HG02759 (cell line): ENCODE measurements around the gene SNF8.
"Not testable (repeated sequence)": the region's sequence is repeated elsewhere in the genome, so short reads cannot be mapped to it uniquely, and the experiment has no call there.

ENCODE experiments used
- ATAC-seq: cut with Tn5 transposase; IDR thresholded peaks from one replicate; pipeline ENCODE4 v1.9.1; 2021; ENCODE audit warnings: mild to moderate bottlenecking, moderate library complexity; ENCODE audit not compliant: unreplicated experiment

The SNF8 gene, protein sequence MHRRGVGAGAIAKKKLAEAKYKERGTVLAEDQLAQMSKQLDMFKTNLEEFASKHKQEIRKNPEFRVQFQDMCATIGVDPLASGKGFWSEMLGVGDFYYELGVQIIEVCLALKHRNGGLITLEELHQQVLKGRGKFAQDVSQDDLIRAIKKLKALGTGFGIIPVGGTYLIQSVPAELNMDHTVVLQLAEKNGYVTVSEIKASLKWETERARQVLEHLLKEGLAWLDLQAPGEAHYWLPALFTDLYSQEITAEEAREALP

DNA sequence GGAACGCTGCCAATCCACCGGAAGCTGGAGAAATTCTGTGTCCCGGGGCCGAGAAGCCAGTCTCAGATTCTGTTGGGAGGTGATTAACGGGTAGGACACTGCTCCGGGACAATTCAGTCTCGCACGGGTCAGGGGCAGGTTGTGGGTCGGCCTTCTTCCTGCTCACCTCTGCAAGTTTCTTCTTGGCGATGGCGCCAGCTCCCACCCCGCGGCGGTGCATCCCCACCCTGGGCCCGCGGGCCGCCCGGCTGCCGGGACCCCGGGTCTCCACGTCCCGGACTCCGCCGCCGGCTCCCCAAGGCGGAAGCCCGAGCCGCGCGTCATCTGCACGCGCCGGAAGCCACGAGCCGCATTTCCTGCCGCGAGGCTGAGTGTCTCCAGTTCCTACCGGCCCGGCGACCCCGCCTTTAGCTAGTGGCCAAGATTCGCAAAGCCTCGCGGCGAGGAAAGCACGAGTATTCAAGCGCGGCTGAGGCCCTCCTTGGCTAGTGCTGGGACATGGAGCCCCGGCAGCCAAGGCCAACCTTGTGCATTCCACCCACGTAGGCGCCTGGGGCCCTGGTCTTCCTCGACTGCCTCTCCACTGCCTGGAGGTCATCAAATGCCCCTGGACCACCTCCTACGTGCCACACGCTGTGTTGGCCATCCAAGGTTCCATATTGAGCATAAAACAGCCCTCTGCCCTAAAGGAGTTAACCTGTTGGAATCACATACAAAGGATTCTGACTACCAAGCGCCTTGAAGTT is at the start of gene SNF8:
SNF8 (minus strand) TSS at position 328 of the 746 bp plus-strand sequence; CDS start at position 220, 108 bp downstream.
- peak; percentile 95 for ATAC-seq

DNA sequence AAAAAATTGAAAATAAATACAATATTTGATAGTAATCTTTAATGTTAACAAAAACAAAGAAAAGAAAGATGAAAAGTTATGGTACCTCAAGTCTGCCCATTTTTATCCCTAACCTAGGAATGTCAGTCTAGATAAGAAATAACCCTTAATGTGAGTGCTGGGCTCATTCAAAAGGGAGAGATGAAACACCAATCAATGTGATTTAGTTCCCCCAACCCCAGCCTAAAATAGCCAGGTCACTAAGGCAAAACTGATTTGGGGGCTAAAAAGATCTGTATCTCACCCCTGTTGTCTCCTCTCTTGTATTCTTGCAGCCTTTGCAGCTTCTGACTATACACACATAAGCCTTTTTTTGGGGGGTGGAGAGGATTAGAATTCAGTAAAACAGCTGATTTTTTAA is 49.3 kb upstream of the SNF8 start:
- ATAC-seq: no peak

DNA sequence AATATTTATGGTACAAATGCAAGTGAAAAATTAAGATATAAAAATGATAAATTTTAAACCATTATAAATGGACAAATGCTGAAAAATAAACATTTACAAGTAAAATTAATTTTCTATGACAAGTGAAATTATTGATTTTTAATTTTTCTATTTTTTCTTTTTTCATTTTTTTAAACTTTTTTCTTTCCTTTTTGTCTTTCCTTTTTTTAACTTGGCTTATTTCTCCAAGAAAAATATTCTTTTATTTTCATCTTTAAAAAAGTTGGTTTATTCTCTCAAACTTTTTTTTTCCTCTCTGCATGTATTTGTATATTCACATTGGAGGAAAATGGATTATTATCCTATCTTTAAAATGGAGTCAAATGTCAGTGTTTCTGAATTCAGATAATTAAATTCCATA is 48.7 kb upstream of the SNF8 start:
- no peak for ATAC-seq

DNA sequence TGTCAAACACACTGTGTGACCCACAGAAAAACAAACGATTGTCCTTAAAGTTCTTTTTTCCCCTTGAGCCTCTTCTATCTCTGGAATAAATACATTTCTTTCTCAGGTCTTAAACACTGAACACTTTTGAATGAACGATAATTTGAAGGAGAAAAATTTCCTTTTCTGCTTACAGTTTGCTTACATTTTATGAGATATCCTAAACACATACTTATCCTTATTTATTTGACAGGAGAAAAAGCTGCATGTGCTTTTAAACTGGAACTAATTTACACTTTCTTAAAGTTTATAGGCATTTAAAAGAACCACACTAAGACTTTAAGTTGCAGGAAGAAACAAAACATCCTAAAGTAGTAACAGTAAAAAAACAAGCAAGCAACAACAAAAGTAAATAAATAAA is 47.8 kb upstream of the SNF8 start:
- no peak for ATAC-seq

- ATAC-seq: no peak
Measured at GRCh38 chr17:48990882-48991357, 46.3 kb upstream of the SNF8 start.

DNA sequence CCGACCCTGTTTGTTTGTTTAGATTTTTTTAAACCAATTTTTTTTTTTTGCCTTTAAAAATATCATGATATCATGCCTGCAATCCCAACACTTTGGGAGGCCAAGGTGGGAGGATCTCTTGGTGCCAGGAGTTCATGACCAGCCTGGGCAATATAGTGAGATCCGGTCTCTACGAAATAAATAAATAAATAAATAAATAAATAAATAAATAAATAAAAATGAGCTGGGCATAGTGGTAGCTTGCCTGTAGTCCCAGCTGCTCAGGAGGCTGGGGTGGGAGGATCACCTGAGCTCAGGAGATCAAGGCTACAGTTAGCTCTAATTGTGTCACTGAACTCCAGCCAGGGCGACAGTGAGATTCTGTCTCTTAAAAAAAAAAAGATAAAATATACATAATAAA is 44.5 kb upstream of the SNF8 start:
- ATAC-seq: no peak

DNA sequence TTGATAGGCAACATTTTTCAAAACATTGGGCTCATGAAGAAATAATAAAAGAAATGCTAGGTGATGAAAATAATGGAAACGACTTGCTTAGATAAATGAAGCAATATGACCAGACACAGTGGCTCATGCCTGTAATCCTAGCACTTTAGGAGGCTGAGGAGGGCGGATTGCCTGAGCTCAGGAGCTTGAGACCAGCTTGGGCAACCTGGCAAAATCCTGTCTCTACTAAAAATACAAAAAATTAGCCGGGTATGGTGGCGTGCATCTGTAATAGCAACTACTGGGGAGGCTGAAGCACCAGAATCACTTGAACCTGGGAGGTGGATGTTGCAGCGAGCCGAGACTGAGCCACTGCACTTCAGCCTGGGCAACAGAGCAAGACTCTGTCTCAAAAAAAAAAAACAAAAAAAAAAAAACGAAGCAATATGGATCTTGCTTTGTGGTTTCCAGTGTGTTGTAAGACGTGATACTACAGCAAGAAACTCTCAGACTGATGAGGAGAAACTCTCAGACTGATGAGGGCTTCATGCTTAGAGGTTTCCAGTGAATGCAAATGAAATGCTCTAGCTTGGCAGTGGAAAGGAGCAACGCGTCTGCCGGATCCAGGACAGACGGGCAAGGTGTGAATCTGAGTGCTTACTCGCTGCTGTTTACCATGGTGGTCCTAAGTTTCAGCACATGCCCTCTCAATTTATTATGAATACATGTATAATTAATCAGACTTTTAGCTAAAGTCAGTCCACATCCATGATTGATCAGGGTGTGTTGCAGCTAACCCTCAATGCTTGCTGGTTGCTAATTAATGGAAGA is 41.0 kb upstream of the SNF8 start:
- no peak for ATAC-seq

DNA sequence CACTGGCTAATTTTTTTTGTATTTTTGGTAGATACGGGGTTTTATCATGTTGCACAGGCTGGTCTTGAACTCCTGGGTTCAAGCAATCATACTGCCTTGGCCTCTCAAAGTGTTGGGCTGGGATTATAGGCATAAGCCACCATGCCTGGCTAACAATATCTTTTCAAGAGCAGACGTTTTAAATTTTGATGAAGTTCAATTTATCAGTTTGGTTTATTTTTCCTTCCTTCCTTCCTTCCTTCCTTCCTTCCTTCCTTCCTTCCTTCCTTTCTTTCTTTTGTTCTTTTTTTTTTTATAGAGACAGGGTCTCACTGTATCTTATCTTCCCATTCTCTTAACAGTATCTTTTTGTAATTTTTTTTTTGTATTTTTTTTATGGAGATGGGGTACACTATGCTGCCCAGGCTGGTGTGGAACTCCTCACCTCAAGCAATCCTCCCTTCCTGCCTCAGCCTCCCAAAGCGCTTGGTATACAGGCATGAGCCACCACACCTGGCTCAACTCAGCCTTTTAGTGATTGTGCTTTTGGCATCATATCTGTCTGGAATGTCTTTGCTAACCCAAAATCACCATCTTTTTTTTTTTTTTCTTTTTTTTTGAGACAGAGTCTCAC is 37.4 kb upstream of the SNF8 start:
- ATAC-seq: no peak

DNA sequence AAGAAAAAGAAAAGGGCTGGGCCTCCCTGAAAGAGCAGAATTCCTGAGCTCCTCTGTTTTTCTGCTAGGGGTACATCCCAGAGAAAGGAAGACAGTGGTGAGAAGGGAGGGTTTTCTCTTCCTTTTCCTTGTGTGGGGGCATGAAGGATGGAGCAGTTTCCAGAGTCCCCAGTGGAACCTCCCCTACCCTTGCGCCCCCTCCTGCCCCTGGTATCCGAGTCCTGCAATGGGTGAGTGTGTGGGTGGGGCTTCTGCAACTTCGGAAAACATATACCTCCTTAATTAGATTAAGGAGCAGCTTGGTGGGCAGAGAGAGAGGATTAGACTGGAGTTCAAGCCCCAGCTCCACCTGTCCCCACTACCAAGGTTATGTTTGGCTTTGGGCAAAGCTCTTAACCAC is 29.2 kb upstream of the SNF8 start:
- ATAC-seq: no peak

- ATAC-seq: no peak
Measured at GRCh38 chr17:48972749-48973097, 28.1 kb upstream of the SNF8 start.

DNA sequence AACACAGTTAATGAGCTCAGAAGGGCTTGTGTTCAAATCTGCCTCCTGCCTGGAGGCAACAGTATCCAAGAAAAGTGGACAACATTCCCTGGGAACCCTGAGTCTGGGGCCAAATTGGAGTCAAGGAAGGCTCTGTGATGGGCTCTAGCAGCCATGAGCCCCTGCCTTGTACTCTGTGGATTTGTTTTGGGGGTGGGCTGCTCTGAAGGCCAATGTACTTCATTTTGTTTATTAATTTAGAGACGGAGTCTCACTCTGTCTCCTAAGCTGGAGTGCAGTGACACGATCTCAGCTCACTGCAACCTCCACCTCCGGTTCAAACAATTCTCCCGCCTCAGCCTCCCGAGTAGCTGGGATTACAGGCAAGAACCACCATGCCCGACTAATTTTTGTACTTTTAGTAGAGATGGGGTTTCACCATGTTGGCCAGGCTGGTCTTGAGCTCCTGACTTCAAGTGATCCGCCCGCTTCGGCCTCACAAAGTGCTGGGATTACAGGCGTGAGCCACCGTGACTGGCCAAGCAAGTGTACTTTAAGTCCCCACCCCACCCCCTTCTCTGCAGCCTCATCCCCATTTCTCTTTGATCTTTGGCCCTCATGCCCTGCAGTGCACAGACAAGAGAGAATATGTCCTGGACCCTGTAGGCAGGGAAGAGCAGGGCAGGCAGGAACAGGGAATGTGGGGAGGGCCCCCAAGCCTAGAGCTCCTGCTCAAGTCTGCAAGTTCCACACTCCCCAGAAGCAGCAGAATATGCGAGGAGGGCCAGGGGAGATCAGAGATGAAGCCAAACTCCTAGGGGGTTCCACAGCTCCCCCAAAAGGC is 26.4 kb upstream of the SNF8 start:
- no peak for ATAC-seq

GRCh38 chr17:48970224-48970623 is 25.6 kb upstream of the SNF8 start:
- ATAC-seq: no peak

- no peak for ATAC-seq
Measured at GRCh38 chr17:48961516-48962233, 17.0 kb upstream of the SNF8 start.

DNA sequence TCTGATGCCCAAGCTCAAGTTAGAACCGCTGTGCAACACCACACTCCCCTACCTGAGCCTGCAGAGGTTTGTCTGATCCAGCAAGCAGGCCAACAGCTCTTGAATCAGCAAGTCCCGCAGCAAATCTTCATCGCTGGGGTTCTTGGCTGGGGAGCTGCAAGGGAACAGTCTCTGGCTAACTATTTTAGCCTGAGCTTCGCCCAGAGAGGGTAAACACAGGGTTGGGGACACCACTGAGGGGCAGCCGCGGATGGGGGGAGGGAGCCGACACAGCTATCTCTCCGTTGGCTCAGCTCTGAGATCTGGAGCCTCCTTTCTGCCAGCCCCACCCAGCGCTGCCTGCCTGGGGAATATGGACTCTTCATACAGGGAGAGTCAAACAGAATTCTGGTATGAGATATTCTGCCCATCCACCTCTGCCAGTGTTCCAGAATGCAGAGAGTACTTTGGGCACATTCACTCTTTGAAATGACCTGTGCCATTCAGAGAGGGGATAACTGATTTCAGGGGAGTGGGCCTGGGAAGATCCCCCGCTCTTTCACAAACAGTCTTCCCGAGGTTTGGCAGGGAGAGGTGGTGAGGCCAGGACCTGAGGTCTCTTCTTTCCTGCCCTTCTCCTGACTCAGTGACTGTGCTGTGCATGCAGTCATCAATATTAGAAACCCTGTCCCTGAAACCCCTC is 16.3 kb upstream of the SNF8 start:
- no peak for ATAC-seq

GRCh38 chr17:48954300-48954755 is 9.7 kb upstream of the SNF8 start:
- no peak for ATAC-seq

GRCh38 chr17:48952904-48953303 is 8.3 kb upstream of the SNF8 start:
- peak; percentile 61 for ATAC-seq

- no peak for ATAC-seq
Measured at GRCh38 chr17:48951572-48951971, 6.9 kb upstream of the SNF8 start.

DNA sequence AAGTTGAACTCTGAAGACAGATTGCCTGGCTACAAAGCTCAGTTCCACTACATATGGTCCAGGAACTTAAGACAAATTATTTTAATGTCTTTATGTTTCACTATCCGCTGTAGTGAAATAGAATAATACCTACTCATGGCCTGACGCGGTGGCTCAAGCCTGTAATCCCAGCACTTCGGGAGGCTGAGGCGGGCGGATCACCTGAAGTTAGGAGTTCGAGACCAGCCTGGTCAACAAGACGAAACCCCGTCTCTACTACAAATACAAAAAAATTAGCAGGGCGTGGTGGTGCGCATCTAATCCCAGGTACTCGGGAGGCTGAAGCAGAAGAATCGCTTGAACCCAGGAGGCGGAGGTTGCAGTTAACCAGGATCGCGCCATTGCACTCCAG is 614 bp upstream of the SNF8 start:
- not testable (repeated sequence) for ATAC-seq

GRCh38 chr17:48933035-48933434 is 11.6 kb downstream of the SNF8 start:
- ATAC-seq: no peak
